Activated naive CD8-positive, alpha-beta T cell treated with anti-CD3 and anti-CD28 coated beads, Interleukin-2, amount 50 U/mL, for 16 hours (primary cell): ENCODE results near the gene ACCSL.

Experiments used
- DNase-seq: peaks from one replicate; pipeline ENCODE4 v3.0.0-alpha.2; 2020; ENCODE audit warnings: low read depth, low spot score

ACCSL gene

DNA sequence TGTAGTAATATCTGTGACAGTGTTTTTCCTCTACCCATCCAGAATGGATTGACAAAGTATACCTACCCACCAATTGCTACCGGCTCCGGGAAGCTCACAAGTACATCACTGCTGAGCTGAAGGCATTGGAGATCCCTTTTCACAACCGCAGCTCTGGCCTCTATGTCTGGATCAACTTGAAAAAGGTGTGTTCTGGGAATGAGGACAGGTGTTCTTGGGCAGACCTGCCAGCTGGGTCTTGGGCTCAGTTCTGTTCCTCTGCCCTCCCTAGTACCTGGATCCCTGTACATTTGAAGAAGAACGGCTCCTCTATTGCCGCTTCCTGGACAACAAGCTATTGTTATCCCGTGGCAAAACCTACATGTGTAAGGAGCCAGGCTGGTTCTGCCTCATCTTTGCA lies 10.5 kb downstream of the ACCSL start:
- DNase-seq = no peak

GRCh38 chr11:44065161-44065661 lies 17.4 kb downstream of the ACCSL start:
- DNase-seq = no peak

GRCh38 chr11:44065841-44066731 lies 18.3 kb downstream of the ACCSL start, which contains the start of gene ACCS:
ACCS (plus strand) TSS chr11:44066270; CDS start chr11:44067628, 1,358 bp downstream.
- peak; percentile 71 for DNase-seq

DNA sequence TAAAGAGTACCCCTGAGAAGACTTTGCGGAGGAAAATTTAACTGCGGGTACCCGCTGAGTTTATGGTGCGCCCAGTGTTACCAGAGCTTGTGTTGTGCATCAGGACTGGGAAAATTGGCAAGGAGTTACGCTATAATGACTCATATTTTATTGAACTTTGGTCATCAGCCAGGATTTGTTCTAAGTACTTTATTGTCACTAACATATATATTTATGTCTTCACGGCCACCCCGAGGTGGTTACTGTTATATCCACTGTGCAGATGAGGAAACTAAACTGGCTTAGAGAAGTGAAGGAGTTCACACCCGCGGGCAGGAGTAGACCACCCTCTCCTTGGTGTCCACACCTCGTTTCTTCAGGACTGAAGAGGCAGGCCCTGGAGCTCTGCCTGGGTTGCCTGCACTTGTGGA lies 19.0 kb downstream of the ACCSL start:
- DNase-seq = no peak

DNA sequence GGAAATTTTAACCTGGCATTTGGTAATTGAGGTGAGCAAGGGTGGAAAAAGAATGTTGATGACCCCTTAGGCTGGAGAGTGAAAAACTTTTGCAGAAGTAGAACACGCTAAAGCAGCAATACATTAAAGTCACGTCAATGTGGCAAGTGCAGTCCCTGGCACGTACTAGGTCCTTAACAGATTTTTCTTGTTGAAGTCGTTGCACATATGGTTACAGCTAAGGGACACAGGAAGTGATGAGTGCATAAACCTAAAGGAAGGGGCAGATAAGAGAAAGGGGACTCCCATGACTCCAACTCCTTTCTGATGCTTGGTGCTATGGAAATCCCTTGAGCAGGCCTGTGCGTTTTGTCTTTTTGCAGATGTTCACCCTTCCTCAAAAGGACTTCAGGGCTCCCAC lies 19.5 kb downstream of the ACCSL start:
- no peak for DNase-seq

DNA sequence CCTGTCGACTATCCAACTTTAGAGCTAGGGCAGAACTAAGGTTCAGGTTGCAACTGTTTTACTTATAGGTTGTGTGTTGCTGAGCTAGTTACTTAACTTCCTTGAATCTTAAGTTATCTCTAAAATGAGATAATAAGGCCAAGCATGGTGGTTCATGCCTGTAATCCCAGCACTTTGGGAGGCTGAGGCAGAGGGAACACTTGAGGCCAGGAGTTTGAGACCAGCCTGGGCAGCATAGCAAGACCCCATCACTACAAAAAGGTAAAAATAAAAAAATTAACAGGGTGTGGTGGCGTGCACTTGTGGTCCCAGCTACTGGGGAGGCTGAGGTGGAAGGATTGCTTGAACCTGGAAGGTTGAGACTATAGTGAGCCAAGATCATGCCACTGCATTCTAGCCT lies 20.4 kb downstream of the ACCSL start:
- no peak for DNase-seq

- no peak for DNase-seq
These were observed 23.4 kb downstream of the ACCSL start for GRCh38 chr11:44071157-44071556.

GRCh38 chr11:44072757-44073658 lies 25.2 kb downstream of the ACCSL start:
- DNase-seq = no peak

DNA sequence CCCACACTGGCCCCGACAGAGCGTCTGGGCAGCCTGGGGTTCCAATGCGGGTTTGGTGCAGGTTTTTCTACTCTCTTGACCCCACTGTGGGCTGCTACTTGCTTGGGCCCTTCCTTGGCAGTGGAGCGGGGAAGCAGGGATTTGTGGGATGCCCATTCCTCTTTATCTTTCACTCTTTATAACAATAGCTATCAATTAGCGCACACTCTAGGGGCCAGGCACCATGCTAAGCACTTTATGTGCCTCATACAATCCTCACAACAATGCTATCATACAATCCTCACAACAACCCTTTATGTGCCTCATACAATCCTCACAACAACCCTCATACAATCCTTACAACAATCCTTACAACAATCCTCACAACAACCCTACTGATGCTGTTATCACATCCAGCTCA lies 31.0 kb downstream of the ACCSL start:
- no peak for DNase-seq

GRCh38 chr11:44079376-44079775 lies 31.6 kb downstream of the ACCSL start:
- no peak for DNase-seq

- DNase-seq = no peak
These were observed 33.2 kb downstream of the ACCSL start for GRCh38 chr11:44080951-44081350.

GRCh38 chr11:44082645-44083044 lies 34.9 kb downstream of the ACCSL start:
- DNase-seq = no peak

- no peak for DNase-seq
These were observed 35.7 kb downstream of the ACCSL start for GRCh38 chr11:44083433-44083832.

DNA sequence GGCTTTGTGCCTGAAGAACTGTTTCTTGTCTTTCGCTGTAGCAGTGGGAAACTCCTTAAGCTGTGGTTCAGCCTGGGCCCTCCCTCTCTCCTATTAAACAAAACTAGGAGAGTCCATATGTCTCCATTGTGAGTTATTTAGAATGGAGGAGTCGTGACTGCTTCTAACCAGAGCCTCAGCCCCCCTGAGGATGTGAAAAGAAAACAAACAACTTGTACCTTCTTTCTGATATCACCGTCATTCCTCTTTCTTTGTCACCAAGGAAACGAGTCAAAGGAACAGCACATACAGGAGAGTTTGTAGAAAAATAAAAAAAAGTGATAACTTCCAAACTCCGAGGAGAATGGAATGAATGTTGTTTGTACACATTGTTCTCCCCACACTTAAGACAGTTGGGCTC lies 36.1 kb downstream of the ACCSL start:
- DNase-seq = no peak

DNA sequence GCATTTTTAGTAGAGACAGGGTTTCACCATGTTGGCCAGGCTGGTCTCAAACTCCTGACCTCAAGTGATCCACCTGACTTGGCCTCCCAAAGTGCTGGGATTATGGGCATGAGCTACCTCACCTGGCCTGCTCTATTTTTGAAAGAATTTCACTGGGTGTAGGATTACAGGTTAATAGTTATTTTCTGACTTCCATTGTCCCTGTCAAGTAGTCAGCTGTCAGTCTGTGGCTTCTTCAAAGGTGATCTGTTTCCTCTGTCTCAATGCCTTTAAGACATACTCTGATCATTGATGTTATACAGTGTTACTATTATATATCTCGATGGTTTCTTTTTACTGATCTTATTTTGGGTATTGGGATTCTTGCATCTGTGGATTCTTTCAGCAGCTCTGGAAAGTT lies 37.5 kb downstream of the ACCSL start:
- no peak for DNase-seq

DNA sequence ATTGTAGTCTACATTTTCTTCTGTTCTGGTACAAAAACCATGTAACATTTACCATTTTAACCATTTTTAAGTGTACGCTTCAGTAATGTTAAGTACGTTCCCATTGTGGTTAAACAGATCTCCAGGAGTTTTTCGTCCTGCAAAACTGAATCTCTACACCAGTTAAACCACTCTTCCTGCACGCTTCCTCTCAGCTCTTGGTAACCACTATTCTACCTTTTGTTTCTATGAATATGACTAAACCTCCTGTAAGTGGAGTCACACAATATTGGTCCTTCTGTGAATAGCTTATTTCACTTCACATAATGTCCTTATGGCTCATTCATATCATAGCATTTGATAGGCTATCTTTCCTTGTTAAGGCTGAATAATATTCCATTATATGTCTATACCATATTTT lies 40.6 kb downstream of the ACCSL start:
- no peak for DNase-seq

- DNase-seq = no peak
These were observed 41.1 kb downstream of the ACCSL start for GRCh38 chr11:44088871-44089270.

DNA sequence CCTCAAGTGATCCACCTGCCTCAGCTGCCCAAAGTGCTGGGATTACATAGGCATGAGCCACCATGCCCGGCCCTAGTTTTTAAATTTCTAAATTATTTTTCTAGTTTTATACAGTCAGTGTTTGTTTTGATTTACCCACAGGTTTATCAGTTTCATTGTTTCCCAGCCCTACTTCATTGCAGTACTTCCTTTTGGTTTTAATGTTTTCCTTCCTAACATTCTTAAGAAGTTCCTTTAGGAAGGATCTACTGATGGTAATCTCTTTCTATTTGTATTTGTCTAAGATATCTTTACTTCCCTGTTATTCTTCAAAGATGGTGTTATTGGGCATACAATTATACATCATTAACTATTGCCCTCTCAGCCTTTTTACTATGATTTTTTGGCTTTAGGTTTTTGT lies 42.8 kb downstream of the ACCSL start:
- no peak for DNase-seq

DNA sequence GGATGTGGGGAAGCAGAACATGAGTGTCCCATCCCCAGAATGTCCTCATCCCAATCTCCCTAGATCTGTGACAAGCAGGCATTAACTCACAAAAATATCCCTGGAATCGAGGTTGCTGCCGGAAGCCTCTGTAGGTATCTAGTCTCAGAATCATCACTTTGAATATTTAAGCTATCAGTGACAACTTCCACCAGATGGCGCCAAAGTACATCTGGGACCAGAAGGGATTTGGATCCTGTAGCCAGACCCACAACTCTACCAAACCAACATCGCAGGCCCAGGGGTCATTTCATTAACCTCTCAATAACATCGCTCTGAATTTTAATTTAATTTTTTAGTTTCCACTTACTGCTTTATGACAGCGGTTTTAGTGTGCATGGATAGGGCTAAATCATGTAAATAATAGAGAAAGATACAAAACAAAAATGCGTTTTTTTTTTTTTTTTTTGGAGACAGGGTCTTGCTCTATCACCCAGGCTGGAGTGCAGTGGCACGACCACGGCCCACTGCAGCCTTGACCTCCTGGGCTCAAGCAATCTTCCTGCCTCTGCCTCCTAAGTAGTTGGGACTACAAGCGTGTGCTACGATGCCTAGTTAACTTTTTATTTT lies 46.6 kb downstream of the ACCSL start:
- DNase-seq = peak; percentile 72

GRCh38 chr11:44095506-44096359 lies 48.0 kb downstream of the ACCSL start, which contains the start of gene EXT2:
EXT2 (plus strand) TSS chr11:44095678; CDS start chr11:44107713, 12,035 bp downstream.
- DNase-seq = peak; percentile 74
